ENCODE measurements around the gene MAPKAP1.
A peak's percentile ranks its signal among the peaks of the same experiment; 100 is the strongest.
"Not testable (repeated sequence)": the region's sequence is repeated elsewhere in the genome, so short reads cannot be mapped to it uniquely, and the experiment has no call there.

Gene MAPKAP1

DNA sequence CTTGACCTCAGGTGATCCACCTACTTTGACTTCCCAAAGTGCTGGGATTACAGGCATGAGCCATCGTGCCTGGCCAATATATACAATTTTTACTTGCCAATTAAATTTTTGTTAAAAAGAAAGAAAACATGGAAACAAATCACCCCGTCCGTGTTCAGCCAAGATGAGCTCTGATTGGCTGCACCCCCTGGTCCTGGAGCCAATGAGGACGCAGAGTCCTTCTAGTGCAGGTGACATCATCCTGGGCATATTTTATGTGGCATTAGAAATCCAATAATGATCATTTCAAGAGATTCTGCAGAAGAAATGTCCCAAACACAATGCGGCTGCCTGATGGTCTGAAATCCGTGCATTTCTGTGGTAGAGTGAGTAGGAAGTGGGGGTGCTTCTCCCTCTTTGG lies 285.8 kb downstream of the MAPKAP1 start:
- DNase-seq (ENCODE audit: low read depth in 2 of 3, low spot score in 2 of 3): no peak

DNA sequence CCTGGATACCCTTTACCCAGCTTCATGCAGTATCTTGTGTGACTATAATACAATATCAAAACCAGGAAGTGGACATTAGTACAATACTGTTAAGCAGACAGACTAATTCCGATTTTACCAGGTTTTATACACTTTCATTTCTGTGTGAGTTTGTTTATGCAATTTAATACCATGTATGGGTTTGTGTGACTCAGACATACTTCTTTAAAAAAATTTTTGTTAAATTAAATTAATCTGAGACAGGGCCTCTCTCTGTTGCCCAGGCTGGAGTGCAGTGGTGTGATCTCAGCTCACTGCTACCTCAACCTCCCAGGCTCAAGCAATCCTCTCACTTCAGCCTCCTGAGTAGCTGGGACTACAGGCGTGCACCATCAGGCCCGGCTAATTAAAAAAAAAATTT lies 288.6 kb downstream of the MAPKAP1 start:
- no peak for DNase-seq (ENCODE audit: low read depth in 2 of 3, low spot score in 2 of 3)

DNA sequence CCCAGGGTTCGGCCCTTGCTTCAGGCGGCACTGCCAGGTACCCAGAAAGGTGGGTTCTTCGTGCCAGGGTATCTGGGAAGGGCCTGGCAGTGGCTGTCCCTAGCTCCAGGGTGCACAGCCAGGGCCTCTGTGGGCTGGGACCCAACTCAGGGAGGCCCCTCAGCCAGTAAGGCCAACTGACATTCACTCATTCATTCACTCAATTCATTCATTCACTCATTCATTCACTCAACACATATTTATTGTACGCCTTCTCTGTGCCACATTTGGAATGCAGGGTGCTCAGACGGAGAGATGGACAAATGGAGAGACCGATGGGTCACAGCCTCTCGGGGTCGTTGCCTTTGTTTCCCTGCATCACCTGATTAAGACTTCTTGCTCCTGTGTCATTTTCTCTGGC lies 290.5 kb downstream of the MAPKAP1 start:
- no peak for DNase-seq (ENCODE audit: low read depth in 2 of 3, low spot score in 2 of 3)

GRCh38 chr9:125415583-125416460 lies 291.2 kb downstream of the MAPKAP1 start:
- no peak for DNase-seq (ENCODE audit: low read depth in 2 of 3, low spot score in 2 of 3)

DNA sequence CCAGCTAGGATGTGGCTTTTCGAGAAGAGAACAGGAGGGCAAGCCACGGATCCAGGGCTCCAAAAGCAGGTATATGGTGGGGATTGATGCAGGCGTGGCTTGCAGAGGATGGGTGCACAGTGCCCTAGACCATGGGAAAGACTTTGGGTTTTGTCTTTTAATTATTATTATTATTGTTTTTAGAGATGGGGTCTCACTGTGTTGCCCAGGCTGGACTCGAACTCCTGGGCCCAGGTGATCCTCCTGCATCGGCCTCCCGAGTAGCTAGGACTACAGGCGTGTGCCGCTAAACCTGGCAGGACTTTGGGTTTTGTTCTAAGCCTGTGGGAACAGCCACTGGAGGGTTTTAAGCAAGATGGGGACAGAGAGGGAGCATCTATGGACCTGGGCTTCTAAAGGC lies 293.4 kb downstream of the MAPKAP1 start:
- no peak for DNase-seq (ENCODE audit: low read depth in 2 of 3, low spot score in 2 of 3)

GRCh38 chr9:125412166-125412565 lies 294.8 kb downstream of the MAPKAP1 start:
- no peak for DNase-seq (ENCODE audit: low read depth in 2 of 3, low spot score in 2 of 3)

DNA sequence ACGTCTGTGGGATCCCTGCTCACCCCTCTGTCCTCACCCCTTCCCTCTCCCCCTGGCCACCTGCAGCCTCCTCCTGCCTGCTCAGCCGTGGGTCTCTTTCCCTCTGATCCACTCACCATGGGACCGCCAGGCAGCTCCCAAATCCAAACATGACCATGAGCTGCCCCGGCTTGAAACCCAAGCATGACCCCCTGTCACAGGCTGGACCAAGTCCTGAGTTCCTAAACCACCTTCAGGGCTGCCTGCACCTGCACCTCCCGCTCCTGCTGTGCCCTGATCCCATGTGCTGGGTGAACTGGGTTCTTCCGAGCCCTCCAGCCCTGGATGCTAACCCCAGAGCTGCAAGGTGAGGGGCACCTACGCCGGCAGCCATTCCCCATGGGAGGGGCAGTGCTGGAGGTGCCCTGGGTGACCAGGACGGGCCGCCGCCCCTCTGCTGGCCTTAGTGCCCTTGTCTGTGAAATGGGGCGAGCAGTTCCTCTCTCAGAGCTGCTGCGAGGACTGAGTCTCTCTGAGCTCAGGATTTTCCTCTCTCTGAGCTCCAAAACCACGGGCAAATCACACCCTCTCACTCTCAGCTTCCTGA lies 295.7 kb downstream of the MAPKAP1 start:
- no peak for DNase-seq (ENCODE audit: low read depth in 2 of 3, low spot score in 2 of 3)

- no peak for DNase-seq (ENCODE audit: low read depth in 2 of 3, low spot score in 2 of 3)
Observed at GRCh38 chr9:125410522-125410894, 296.5 kb downstream of the MAPKAP1 start.

DNA sequence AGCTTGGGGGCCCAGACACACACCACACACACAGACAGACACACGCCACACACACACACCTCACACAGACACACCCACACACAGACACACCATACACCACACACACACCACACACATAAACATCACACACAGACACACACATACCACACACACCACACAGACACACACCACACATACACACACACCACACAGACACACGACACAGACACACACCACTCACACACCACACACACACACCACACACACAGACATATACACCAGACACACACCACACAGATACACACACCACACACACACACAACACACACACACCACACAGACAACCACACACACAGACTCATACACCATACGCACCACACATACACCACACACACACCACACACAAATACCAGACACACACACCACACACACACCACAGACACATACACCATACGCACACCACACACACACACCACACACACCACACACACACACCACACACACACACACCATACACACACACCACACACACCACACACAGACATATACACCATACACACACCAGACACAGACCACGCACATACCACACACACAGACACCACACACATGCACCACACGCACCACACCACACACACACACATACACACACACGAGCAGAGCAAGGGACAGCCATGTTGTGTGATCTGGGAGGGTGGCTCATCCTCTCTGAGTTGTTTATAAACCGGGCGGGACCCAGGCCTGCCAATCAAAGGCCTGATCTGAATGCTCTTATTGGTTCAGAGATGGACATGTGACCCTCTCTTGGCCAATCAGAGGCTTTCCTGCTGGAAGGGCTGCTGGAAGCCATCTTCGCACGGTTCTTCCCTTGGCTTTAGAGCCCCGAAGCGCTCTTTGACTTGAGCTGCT lies 297.1 kb downstream of the MAPKAP1 start:
- DNase-seq (ENCODE audit: low read depth in 2 of 3, low spot score in 2 of 3): no peak

- DNase-seq (ENCODE audit: low read depth in 2 of 3, low spot score in 2 of 3): no peak
Observed at GRCh38 chr9:125409217-125409636, 297.8 kb downstream of the MAPKAP1 start.

DNA sequence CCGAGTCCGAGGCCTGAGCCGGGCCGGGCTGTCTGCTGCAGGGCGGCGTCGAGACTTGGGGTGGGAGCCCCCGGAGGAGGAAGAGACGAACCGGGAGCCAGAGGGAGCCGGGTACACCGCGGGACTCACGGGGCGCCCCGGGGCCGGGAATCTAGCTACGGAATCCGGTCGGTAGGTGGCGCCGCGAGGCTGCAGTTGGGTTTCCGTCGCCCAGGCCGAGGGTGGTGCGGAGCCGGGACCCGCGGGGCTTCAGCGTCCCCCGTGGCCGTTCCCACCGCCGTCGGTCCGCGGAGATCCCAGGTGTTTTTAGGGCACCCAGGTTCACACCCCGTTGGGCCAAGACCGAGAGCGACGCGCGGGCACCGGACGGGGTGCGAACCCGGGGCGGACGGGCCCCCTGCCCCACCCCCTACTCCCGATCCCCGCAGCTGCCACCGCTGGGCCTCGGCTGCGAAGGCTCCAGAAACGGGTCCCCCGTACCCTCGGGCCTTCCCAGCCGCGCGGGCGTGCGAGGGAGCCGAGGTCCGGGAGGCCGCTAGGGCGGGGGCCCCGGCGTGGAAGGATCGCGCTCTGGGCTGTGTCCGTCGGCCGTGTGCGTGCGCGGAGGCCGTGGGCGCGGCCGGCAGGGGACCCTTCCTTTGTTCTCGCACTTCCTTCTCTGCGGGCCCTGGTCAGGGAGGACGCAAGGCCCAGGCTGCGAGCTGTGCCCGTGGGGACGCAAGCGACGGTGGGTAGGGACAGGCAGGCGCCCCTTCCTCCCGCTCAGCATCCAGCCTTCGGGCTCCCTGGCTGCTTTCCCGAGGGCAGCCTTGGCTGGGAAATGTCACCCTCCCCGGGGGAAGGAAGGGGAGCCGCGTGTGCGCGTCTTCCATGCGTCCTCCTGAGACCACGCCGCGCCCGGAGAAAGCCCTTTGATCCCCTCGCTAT lies 298.8 kb downstream of the MAPKAP1 start:
- DNase-seq (ENCODE audit: low read depth in 2 of 3, low spot score in 2 of 3): peak; percentile 50 to 79 (median 77)

GRCh38 chr9:125407432-125407973 lies 299.5 kb downstream of the MAPKAP1 start:
- DNase-seq (ENCODE audit: low read depth in 2 of 3, low spot score in 2 of 3): no peak

DNA sequence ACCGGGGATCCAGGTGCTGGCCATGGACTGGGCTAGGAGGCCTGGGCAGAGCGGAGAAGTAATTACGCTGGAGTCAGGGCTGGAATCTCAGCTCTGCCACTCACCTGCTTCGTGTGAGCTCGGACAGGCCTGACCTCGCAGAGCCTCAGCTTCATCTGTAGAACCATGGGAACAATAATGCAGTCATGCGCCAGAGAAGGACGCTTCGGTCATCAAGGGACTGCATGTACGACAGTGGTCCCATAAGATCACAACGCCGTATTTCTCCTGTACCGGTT lies 300.3 kb downstream of the MAPKAP1 start:
- no peak for DNase-seq (ENCODE audit: low read depth in 2 of 3, low spot score in 2 of 3)

DNA sequence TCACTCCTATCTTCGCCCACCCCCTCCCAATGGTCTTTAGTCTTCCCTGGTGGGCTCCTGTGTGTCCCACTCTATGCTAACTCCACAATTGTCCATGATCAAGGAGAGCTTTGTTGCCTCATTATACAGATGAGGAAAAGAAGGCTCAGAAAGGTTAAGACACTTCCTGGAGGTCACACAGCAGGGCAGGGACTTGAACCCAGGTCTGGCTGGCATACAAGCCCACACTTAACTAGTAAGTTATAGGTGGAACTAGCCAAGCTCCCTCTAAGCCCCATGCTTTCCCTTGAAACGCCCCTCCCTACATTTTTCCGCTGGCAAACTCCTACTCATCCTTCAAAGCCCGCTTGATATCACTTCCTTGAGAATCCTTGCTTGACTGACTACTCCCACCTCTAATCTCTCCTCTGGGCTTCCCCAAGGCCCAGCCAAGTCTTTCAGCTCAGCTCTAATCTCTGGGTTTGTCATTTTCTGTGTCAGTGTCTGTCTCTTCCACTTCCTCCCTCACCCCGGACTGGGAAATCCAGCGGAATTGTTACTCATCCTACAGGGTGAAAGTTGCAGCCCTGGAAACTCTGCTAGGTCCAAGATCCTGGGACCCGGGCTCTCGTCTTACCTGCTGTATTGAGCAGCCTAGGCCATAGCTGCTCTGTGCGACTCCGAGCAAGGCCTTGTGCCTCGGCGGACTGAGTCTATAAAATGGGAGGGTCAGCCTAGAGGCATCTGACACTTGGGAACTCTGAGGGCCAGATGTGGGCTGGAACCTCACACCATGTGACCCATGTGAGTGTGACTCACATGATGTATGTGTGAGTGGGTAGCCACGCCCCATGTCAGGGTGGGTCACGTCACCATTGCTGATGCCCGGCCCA lies 300.8 kb downstream of the MAPKAP1 start:
- no peak for DNase-seq (ENCODE audit: low read depth in 2 of 3, low spot score in 2 of 3)

DNA sequence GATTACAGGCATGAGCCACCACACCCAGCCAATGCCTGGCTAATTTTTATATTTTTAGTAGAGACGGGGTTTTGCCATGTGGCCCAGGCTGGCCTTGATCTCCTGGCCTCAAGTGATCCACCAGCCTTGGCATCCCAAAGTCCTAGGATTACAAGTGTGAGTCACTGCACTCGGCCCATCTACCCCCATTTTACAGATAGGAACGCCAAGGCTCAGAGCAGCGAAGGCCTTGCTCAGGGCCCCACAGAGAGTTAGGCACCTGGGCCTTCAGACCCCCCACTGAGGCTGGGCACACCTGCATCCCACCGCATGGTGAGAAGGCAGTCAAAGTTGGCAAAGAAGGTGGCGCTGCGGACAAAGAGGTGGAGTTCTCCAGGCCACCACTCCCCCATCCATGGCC lies 302.3 kb downstream of the MAPKAP1 start:
- DNase-seq (ENCODE audit: low read depth in 2 of 3, low spot score in 2 of 3): no peak

GRCh38 chr9:125400725-125401716 lies 306.0 kb downstream of the MAPKAP1 start:
- DNase-seq (ENCODE audit: low read depth in 2 of 3, low spot score in 2 of 3): no peak

DNA sequence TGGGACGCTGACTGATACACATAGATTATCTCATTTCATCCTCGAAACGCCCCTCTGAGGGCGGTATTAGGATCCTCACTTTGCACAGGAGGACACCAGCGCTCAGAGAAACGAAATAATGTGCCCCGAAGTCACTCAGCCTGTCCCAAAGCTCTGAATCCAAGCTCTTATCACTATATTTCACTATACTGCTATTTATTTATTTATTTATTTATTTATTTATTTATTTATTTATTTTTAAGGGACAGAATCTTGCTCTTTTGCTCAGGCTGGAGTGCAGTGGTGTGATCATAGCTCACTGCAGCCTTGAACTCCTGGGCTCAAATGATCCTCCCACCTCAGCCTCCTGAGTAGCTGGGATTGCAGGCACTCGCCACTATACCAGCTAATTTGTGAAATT lies 306.8 kb downstream of the MAPKAP1 start:
- DNase-seq (ENCODE audit: low read depth in 2 of 3, low spot score in 2 of 3): not testable (repeated sequence)

DNA sequence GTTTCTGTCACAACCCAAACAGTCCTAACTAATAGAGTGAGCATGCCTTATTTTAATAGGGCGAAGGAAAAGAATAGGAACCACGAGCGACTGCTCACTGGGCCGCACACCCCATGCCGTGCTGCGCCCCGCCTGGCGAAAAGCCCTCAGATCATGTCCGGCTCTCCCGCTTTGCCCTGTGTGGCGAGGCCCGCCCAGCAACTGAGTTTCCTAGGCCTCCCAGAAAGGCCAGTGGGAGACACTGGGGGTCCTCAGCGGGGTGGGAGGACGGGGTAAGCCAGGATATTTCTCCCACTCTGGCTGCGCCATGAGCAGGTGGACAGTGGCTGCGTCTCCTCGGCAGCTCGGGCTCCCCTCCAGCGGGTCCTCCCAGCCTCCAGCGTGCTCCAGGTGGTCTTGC lies 307.3 kb downstream of the MAPKAP1 start:
- DNase-seq (ENCODE audit: low read depth in 2 of 3, low spot score in 2 of 3): no peak
